ENCODE data around the gene ARHGAP32. TPM values are rescaled to one million over a fixed set of nuclear protein-coding genes. Genes with fewer than 3 reads are reported as not detected.
"Not testable (repeated sequence)": the region's sequence is repeated elsewhere in the genome, so short reads cannot be mapped to it uniquely, and the experiment has no call there.

Gene ARHGAP32
- total RNA-seq, 1 experiment from 2014 or later, result not detected

DNA sequence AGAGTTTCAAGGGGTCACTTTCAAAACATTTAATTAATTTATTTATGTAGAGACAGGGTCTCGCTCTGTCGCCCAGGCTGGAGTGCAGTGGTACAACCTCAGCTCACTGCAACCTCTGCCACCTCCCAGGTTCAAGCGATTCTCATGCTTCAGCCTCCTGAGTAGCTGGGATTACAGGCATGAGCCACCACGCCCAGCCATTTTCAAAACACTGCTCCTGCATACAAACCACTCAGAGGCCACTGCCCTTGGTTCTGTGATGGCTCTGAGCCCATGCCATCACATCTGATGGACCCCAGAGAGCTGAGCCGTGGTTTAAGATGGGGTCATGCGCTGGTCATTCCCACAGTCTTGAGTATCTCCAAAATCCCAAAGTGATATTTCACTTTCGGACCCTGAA lies 272.5 kb downstream of the ARHGAP32 start:
- H3K27me3 ChIP-seq (ENCODE audit: low read length); H3K9ac ChIP-seq (ENCODE audit: low read length); H3K27ac ChIP-seq (ENCODE audit: low read length); H3K9me2 ChIP-seq (replicated peaks; ENCODE audit: insufficient read depth, low read length); H4K20me1 ChIP-seq (ENCODE audit: insufficient read depth, low read depth, low read length); H2AFZ ChIP-seq (ENCODE audit: low read length); H3K4me1 ChIP-seq (ENCODE audit: low read length); H3K4me2 ChIP-seq (ENCODE audit: low read depth, low read length, poor library complexity, severe bottlenecking); H3K4me3 ChIP-seq (ENCODE audit: low read length); H3K79me2 ChIP-seq (ENCODE audit: low read length); DNase-seq; H3K36me3 ChIP-seq (ENCODE audit: insufficient read depth, low read length); H3K9me3 ChIP-seq (ENCODE audit: low read length): not testable (repeated sequence)

DNA sequence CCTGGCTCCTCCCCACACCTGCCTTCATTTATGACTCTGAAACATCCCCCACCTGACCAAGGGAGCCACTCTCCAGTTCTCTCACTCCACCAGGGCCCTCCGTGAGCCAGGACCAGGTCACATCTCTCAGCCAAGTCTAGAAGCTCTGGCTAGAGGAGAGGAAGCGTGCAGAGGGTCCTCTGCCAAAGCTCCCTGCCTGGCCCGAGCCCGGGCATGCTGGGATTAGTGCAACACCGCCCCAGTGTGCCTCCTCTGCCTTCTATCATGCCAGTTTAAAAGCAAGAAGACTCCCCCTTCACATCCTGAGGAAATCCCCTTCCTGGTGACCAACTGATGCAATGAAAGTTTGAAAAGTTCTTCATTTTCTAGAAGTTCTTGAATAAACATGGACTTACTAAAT lies 272.9 kb downstream of the ARHGAP32 start:
- Histone ChIP-seq H3K27ac (ENCODE audit: low read length) (no peak overlapping the region), H3K9me2 (replicated peaks; ENCODE audit: insufficient read depth, low read length) (no peaks in the 10 kb centered on the region), H3K9ac (ENCODE audit: low read length) (no peak overlapping the region), H4K20me1 (ENCODE audit: insufficient read depth, low read depth, low read length) (no peaks in the 10 kb centered on the region), H3K4me3 (ENCODE audit: low read length) (no peak overlapping the region), H3K79me2 (ENCODE audit: low read length) (no peaks in the 10 kb centered on the region), H3K27me3 (ENCODE audit: low read length) (no peaks in the 10 kb centered on the region), H3K9me3 (ENCODE audit: low read length) (no peaks in the 10 kb centered on the region), H3K36me3 (ENCODE audit: insufficient read depth, low read length) (no peaks in the 10 kb centered on the region), H3K4me1 (ENCODE audit: low read length) (no peaks in the 10 kb centered on the region), H3K4me2 (ENCODE audit: low read depth, low read length, poor library complexity, severe bottlenecking) (no peak overlapping the region), H2AFZ (ENCODE audit: low read length) (no peak overlapping the region)
- DNase-seq, result no peak

DNA sequence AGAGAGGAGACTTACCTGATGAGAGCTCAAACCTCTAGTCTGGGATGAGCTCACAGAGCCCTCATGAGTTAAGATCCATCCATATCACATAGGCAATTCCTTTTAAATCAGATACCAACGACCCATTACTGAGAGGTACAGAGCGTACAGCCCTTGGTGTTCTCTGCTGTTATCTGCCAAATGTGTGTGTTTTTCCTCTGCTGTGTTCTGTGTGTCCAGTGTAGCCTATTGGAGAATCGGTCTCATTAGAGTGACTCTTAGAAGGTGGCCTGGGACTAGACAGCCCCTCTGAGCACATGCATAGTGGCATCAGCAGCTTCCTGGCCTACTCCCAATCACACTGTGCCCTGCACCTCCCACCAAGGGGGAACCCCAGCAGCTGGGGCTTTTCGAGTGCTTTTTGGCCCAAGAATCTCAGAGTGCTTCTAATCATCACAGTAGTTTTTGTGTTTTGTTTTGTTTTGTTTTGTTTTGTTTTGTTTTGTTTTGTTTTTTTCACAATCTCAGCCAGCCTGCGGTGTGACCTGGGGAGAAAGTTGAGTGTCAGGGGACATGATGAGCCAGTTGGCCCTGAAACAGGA lies 274.9 kb downstream of the ARHGAP32 start:
- H3K27me3 ChIP-seq (ENCODE audit: low read length), result no peaks in the 10 kb centered on the region
- H3K9me2 ChIP-seq (replicated peaks; ENCODE audit: insufficient read depth, low read length), result no peaks in the 10 kb centered on the region
- H3K4me3 ChIP-seq (ENCODE audit: low read length), result no peak overlapping the region
- H4K20me1 ChIP-seq (ENCODE audit: insufficient read depth, low read depth, low read length), result no peaks in the 10 kb centered on the region
- no peak overlapping the region for H3K9ac ChIP-seq (ENCODE audit: low read length)
- no peak overlapping the region for H3K4me2 ChIP-seq (ENCODE audit: low read depth, low read length, poor library complexity, severe bottlenecking)
- H3K79me2 ChIP-seq (ENCODE audit: low read length), result no peaks in the 10 kb centered on the region
- H3K9me3 ChIP-seq (ENCODE audit: low read length), result no peaks in the 10 kb centered on the region
- no peak for DNase-seq
- H3K4me1 ChIP-seq (ENCODE audit: low read length), result no peaks in the 10 kb centered on the region
- H2AFZ ChIP-seq (ENCODE audit: low read length), result no peak overlapping the region
- H3K36me3 ChIP-seq (ENCODE audit: insufficient read depth, low read length), result no peaks in the 10 kb centered on the region
- no peak overlapping the region for H3K27ac ChIP-seq (ENCODE audit: low read length)

DNA sequence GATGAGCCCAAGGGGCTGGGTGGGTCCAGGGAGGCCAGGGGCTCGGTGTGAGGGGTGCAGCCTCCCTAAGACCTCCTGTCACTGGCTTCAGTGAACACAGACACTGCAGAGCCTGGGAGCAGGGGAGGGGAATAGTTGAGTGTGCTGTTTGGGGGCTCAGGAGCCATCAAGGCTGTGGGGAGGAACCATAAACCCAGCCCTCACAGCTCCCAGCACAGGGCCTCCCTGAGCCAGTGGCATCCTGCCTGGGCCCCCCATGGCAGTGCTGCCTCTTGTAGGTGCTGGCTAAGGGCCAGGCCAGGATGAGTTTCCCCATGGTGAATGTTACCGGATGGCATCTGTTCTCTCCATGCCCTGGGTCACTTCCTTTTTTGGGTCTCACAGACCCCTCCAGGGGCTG lies 275.4 kb downstream of the ARHGAP32 start:
- DNase-seq, result no peak
- no peaks in the 10 kb centered on the region for H3K4me1 ChIP-seq (ENCODE audit: low read length)
- no peak overlapping the region for H3K27ac ChIP-seq (ENCODE audit: low read length)
- H3K9me2 ChIP-seq (replicated peaks; ENCODE audit: insufficient read depth, low read length), result no peaks in the 10 kb centered on the region
- H3K9ac ChIP-seq (ENCODE audit: low read length), result no peak overlapping the region
- no peaks in the 10 kb centered on the region for H4K20me1 ChIP-seq (ENCODE audit: insufficient read depth, low read depth, low read length)
- H3K4me3 ChIP-seq (ENCODE audit: low read length), result no peak overlapping the region
- no peak overlapping the region for H3K4me2 ChIP-seq (ENCODE audit: low read depth, low read length, poor library complexity, severe bottlenecking)
- no peaks in the 10 kb centered on the region for H3K9me3 ChIP-seq (ENCODE audit: low read length)
- no peaks in the 10 kb centered on the region for H3K36me3 ChIP-seq (ENCODE audit: insufficient read depth, low read length)
- no peak overlapping the region for H2AFZ ChIP-seq (ENCODE audit: low read length)
- H3K79me2 ChIP-seq (ENCODE audit: low read length), result no peaks in the 10 kb centered on the region
- H3K27me3 ChIP-seq (ENCODE audit: low read length), result no peaks in the 10 kb centered on the region

DNA sequence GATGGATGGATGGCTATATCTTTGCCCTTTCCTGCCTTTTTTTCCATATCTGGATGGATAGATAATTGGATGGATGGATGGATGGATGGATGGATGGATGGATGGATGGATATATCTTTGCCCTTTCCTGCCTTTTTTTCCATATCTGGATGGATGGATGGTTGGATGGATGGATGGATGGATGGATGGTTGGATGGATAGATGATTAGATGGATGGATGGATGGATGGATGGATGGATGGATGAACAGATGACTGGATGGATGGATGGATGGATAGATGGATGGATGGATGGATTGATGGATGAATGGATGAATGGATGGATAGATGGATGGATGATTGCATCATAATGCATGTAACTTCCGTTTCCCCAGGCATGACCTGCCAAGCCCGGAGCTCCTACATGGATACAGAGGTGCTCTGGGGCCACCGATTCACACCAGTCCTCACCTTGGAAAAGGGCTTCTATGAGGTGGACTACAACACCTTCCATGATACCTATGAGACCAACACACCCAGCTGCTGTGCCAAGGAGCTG lies 276.0 kb downstream of the ARHGAP32 start:
- H3K9ac ChIP-seq (ENCODE audit: low read length), result no peak overlapping the region
- H3K36me3 ChIP-seq (ENCODE audit: insufficient read depth, low read length), result no peaks in the 10 kb centered on the region
- no peak overlapping the region for H3K27ac ChIP-seq (ENCODE audit: low read length)
- no peaks in the 10 kb centered on the region for H4K20me1 ChIP-seq (ENCODE audit: insufficient read depth, low read depth, low read length)
- no peak overlapping the region for H3K4me3 ChIP-seq (ENCODE audit: low read length)
- no peaks in the 10 kb centered on the region for H3K4me1 ChIP-seq (ENCODE audit: low read length)
- no peak for DNase-seq
- no peak overlapping the region for H3K4me2 ChIP-seq (ENCODE audit: low read depth, low read length, poor library complexity, severe bottlenecking)
- H3K9me3 ChIP-seq (ENCODE audit: low read length), result no peaks in the 10 kb centered on the region
- H2AFZ ChIP-seq (ENCODE audit: low read length), result no peak overlapping the region
- no peaks in the 10 kb centered on the region for H3K27me3 ChIP-seq (ENCODE audit: low read length)
- H3K9me2 ChIP-seq (replicated peaks; ENCODE audit: insufficient read depth, low read length), result no peaks in the 10 kb centered on the region
- no peaks in the 10 kb centered on the region for H3K79me2 ChIP-seq (ENCODE audit: low read length)

DNA sequence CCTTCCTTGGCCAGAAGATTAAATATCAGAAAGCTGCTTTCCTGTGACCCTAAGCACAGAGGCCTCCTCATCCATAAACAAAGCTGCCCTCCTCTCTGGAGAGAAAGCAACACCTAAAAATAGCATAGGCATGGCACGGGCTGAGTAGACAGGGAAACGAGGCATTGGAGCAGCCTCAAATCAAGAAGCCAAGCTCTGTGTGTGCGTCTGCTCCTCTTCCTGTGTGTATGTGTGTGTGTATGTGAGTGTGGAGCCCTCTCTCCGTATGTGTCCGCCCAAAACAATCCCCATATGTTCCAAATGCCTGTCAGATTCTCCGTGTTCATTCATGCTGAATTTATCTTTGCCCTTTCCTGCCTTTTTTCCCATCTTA lies 277.0 kb downstream of the ARHGAP32 start:
- Histone ChIP-seq H3K27ac (ENCODE audit: low read length) (no peak overlapping the region), H3K9me3 (ENCODE audit: low read length) (no peaks in the 10 kb centered on the region), H3K79me2 (ENCODE audit: low read length) (no peaks in the 10 kb centered on the region), H3K36me3 (ENCODE audit: insufficient read depth, low read length) (no peaks in the 10 kb centered on the region), H3K4me2 (ENCODE audit: low read depth, low read length, poor library complexity, severe bottlenecking) (no peak overlapping the region), H3K4me1 (ENCODE audit: low read length) (no peaks in the 10 kb centered on the region), H3K4me3 (ENCODE audit: low read length) (no peak overlapping the region), H3K27me3 (ENCODE audit: low read length) (no peaks in the 10 kb centered on the region), H4K20me1 (ENCODE audit: insufficient read depth, low read depth, low read length) (no peaks in the 10 kb centered on the region), H3K9me2 (replicated peaks; ENCODE audit: insufficient read depth, low read length) (no peaks in the 10 kb centered on the region), H2AFZ (ENCODE audit: low read length) (no peak overlapping the region), H3K9ac (ENCODE audit: low read length) (no peak overlapping the region)
- no peak for DNase-seq

Small RNA genes lying within 50 kb of the gene (small RNA-seq; reads per million reads assigned to genes)
- gene RF00019 (not detected), gene RNU6-874P (not detected), gene RNU6-876P (not detected)

Other genes starting within 250 kb of the ARHGAP32 start
- not detected in 2 replicates for gene TP53AIP1, start 249.5 kb downstream of the ARHGAP32 start, total RNA-seq (2014; rRNA removed; shearing (Covaris generic); ENCODE audit: low replicate concordance)
- gene BARX2, start 183.5 kb upstream of the ARHGAP32 start, total RNA-seq (2014; rRNA removed; shearing (Covaris generic); ENCODE audit: low replicate concordance), result not detected in 2 replicates

Measured in Karpas-422 (cell line).